ENCODE data around the gene PRPF39.

PRPF39 gene

DNA sequence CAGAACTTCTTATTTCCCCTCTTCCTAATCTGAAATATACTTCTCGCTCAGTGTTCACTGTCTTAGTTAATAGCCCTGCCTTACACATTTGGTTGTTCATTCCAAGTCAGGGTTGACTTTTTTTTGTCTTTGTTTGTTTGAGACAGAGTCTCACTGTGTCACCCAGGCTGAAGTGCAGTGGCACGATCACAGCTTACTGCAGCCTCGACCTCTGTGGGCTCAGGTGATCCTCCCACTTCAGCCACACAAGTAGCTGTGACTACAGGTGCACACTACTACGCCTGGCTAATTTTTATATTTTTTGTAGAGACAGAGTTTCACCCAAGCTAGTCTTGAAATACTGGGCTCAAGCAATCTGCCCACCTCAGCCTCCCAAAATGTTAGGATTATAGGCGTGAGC is 42.3 kb upstream of the PRPF39 start:
- TF ChIP-seq OSR1 (CRISPR knock-in tag; IDR thresholded peaks at IDR 0.05) (no peak), ISL1 (CRISPR knock-in tag; IDR thresholded peaks at IDR 0.05) (no peak), ZFP3 (CRISPR knock-in tag; IDR thresholded peaks at IDR 0.05) (no peak), ZNF8 (CRISPR knock-in tag; IDR thresholded peaks at IDR 0.05) (no peak), ESRRG (CRISPR knock-in tag; IDR thresholded peaks at IDR 0.05) (no peak)
- TF ChIP-seq, protein P1, sequence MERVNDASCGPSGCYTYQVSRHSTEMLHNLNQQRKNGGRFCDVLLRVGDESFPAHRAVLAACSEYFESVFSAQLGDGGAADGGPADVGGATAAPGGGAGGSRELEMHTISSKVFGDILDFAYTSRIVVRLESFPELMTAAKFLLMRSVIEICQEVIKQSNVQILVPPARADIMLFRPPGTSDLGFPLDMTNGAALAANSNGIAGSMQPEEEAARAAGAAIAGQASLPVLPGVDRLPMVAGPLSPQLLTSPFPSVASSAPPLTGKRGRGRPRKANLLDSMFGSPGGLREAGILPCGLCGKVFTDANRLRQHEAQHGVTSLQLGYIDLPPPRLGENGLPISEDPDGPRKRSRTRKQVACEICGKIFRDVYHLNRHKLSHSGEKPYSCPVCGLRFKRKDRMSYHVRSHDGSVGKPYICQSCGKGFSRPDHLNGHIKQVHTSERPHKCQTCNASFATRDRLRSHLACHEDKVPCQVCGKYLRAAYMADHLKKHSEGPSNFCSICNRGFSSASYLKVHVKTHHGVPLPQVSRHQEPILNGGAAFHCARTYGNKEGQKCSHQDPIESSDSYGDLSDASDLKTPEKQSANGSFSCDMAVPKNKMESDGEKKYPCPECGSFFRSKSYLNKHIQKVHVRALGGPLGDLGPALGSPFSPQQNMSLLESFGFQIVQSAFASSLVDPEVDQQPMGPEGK (CRISPR knock-in tag; IDR thresholded peaks at IDR 0.05; ENCODE audit: borderline replicate concordance), result no peak
- TF ChIP-seq, protein P2, sequence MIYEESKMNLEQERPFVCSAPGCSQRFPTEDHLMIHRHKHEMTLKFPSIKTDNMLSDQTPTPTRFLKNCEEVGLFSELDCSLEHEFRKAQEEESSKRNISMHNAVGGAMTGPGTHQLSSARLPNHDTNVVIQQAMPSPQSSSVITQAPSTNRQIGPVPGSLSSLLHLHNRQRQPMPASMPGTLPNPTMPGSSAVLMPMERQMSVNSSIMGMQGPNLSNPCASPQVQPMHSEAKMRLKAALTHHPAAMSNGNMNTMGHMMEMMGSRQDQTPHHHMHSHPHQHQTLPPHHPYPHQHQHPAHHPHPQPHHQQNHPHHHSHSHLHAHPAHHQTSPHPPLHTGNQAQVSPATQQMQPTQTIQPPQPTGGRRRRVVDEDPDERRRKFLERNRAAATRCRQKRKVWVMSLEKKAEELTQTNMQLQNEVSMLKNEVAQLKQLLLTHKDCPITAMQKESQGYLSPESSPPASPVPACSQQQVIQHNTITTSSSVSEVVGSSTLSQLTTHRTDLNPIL (CRISPR knock-in tag; IDR thresholded peaks at IDR 0.05; ENCODE audit: low read depth), result no peak
- ATAC-seq, result no peak

DNA sequence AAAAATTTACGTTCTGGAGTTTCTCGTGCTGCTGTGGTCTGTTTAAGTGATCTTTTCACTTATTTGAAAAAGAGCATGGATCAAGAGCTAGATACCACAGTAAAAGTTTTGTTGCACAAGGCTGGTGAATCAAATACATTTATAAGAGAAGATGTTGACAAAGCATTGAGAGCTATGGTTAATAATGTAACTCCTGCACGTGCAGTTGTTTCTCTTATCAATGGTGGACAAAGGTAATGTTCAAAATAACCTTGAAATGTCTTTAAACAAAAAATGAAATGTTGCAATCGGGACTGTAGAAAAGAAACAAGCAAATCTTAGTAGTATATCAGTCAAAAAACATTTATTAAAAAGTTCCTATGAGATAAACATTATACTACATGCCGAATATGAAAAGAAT is 39.3 kb upstream of the PRPF39 start:
- TF ChIP-seq ISL1 (CRISPR knock-in tag; IDR thresholded peaks at IDR 0.05) (no peak), OSR1 (CRISPR knock-in tag; IDR thresholded peaks at IDR 0.05) (no peak), ESRRG (CRISPR knock-in tag; IDR thresholded peaks at IDR 0.05) (no peak), GLIS3 (CRISPR knock-in tag; IDR thresholded peaks at IDR 0.05) (no peak), SNAI2 (CRISPR knock-in tag; IDR thresholded peaks at IDR 0.05) (no peak)
- TF ChIP-seq, protein P3, sequence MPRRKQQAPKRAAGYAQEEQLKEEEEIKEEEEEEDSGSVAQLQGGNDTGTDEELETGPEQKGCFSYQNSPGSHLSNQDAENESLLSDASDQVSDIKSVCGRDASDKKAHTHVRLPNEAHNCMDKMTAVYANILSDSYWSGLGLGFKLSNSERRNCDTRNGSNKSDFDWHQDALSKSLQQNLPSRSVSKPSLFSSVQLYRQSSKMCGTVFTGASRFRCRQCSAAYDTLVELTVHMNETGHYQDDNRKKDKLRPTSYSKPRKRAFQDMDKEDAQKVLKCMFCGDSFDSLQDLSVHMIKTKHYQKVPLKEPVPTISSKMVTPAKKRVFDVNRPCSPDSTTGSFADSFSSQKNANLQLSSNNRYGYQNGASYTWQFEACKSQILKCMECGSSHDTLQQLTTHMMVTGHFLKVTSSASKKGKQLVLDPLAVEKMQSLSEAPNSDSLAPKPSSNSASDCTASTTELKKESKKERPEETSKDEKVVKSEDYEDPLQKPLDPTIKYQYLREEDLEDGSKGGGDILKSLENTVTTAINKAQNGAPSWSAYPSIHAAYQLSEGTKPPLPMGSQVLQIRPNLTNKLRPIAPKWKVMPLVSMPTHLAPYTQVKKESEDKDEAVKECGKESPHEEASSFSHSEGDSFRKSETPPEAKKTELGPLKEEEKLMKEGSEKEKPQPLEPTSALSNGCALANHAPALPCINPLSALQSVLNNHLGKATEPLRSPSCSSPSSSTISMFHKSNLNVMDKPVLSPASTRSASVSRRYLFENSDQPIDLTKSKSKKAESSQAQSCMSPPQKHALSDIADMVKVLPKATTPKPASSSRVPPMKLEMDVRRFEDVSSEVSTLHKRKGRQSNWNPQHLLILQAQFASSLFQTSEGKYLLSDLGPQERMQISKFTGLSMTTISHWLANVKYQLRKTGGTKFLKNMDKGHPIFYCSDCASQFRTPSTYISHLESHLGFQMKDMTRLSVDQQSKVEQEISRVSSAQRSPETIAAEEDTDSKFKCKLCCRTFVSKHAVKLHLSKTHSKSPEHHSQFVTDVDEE (CRISPR knock-in tag; IDR thresholded peaks at IDR 0.05), result no peak
- TF ChIP-seq, protein P4, sequence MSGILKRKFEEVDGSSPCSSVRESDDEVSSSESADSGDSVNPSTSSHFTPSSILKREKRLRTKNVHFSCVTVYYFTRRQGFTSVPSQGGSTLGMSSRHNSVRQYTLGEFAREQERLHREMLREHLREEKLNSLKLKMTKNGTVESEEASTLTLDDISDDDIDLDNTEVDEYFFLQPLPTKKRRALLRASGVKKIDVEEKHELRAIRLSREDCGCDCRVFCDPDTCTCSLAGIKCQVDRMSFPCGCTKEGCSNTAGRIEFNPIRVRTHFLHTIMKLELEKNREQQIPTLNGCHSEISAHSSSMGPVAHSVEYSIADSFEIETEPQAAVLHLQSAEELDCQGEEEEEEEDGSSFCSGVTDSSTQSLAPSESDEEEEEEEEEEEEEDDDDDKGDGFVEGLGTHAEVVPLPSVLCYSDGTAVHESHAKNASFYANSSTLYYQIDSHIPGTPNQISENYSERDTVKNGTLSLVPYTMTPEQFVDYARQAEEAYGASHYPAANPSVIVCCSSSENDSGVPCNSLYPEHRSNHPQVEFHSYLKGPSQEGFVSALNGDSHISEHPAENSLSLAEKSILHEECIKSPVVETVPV (CRISPR knock-in tag; IDR thresholded peaks at IDR 0.05), result no peak
- TF ChIP-seq, protein P1 (CRISPR knock-in tag; IDR thresholded peaks at IDR 0.05; ENCODE audit: borderline replicate concordance), result no peak
- ATAC-seq, result no peak

DNA sequence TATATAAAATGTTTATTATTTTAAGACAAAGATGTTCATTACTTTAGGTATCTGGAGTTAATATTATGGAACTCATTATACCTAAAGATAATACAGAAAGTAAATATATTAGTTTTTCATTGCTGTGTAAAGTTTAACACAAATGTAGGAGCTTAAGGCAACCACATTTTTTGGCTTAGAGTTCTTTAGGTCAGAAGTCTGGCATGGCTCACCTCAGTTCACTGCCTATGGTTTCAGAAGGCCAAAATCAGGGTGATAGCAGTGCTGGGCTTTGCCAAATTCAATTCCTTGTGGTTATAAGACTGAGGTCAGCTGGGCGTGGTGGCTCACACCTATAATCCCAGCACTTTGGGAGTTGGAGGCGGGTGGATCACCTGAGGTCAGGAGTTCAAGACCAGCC is 35.5 kb upstream of the PRPF39 start:
- no peak for ATAC-seq
- TF ChIP-seq TOX (CRISPR knock-in tag; IDR thresholded peaks at IDR 0.05; ENCODE audit: borderline replicate concordance) (no peak), ESRRG (CRISPR knock-in tag; IDR thresholded peaks at IDR 0.05) (no peak), ZNF8 (CRISPR knock-in tag; IDR thresholded peaks at IDR 0.05) (no peak), ZC3H10 (CRISPR knock-in tag; IDR thresholded peaks at IDR 0.05) (no peak), ZFP30 (CRISPR knock-in tag; IDR thresholded peaks at IDR 0.05) (no peak), ZNF565 (CRISPR knock-in tag; conservative IDR thresholded peaks at IDR 0.05; ENCODE audit: low read depth) (no peak), GLIS3 (CRISPR knock-in tag; IDR thresholded peaks at IDR 0.05) (no peak)
- TF ChIP-seq, protein P5, sequence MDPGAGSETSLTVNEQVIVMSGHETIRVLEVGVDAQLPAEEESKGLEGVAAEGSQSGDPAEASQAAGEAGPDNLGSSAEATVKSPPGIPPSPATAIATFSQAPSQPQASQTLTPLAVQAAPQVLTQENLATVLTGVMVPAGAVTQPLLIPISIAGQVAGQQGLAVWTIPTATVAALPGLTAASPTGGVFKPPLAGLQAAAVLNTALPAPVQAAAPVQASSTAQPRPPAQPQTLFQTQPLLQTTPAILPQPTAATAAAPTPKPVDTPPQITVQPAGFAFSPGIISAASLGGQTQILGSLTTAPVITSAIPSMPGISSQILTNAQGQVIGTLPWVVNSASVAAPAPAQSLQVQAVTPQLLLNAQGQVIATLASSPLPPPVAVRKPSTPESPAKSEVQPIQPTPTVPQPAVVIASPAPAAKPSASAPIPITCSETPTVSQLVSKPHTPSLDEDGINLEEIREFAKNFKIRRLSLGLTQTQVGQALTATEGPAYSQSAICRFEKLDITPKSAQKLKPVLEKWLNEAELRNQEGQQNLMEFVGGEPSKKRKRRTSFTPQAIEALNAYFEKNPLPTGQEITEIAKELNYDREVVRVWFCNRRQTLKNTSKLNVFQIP (CRISPR knock-in tag; IDR thresholded peaks at IDR 0.05; ENCODE audit: borderline replicate concordance, low read depth), result no peak
- TF ChIP-seq, protein P2 (CRISPR knock-in tag; IDR thresholded peaks at IDR 0.05; ENCODE audit: low read depth), result no peak

Data from SK-N-SH treated with all-trans-retinoic acid at 6 μM for 48 hours (cell line).